Neural cell (in vitro differentiated cells): ENCODE results near the gene BRAF. TPM values are rescaled to one million over a fixed set of nuclear protein-coding genes. Genes with fewer than 3 reads are reported as not detected.

ENCODE experiments used
- H2AFZ ChIP-seq: fragments of 200-600, 300-800 bp; sonication (generic), shearing (Covaris generic); 2 replicates; pipeline ENCODE4 v1.6.0; 2014; ENCODE audit warnings: low read depth, mild to moderate bottlenecking, antibody characterized with exemption, low read length, moderate library complexity
- H3F3A ChIP-seq: fragments of 200-600 bp; shearing (Covaris generic); 2 replicates; pipeline ENCODE4 v1.6.1; 2016; ENCODE audit warnings: mild to moderate bottlenecking, moderate library complexity, mixed read lengths, antibody characterized with exemption, low read length; ENCODE audit not compliant: insufficient read depth, poor library complexity, severe bottlenecking
- H3K27ac ChIP-seq: fragments of 200-600, 300-800 bp; sonication (generic), shearing (Covaris generic); 2 replicates; pipeline ENCODE4 v1.5.1; 2014; ENCODE audit warnings: mild to moderate bottlenecking, low read length, moderate library complexity
- H3K27me3 ChIP-seq: fragments of 300-800, 200-600 bp; sonication (generic), shearing (Covaris generic); 2 replicates; pipeline ENCODE4 v1.6.0; 2014; ENCODE audit warnings: mild to moderate bottlenecking, low read depth, low read length, moderate library complexity; ENCODE audit not compliant: insufficient read depth
- H3K36me3 ChIP-seq: fragments of 300-800, 200-600 bp; sonication (generic), shearing (Covaris generic); 2 replicates; pipeline ENCODE4 v1.5.1; 2014; ENCODE audit warnings: mild to moderate bottlenecking, antibody characterized with exemption, low read length, moderate library complexity; ENCODE audit not compliant: insufficient read depth
- H3K4me2 ChIP-seq: fragments of 300-800, 200-600 bp; sonication (generic), shearing (Covaris generic); 2 replicates; pipeline ENCODE4 v1.6.0; 2014; ENCODE audit warnings: mild to moderate bottlenecking, low read length
- H3K4me3 ChIP-seq: fragments of 300-800, 200-600 bp; sonication (generic), shearing (Covaris generic); 2 replicates; pipeline ENCODE4 v1.5.1; 2014; ENCODE audit warnings: mild to moderate bottlenecking, low read length, moderate library complexity
- H3K79me2 ChIP-seq: fragments of 200-600 bp; shearing (Covaris generic); replicated peaks from 2 replicates; pipeline ENCODE4 v1.6.0; 2014; ENCODE audit warnings: mild to moderate bottlenecking, low read length, moderate library complexity; ENCODE audit not compliant: insufficient read depth
- H3K9ac ChIP-seq: fragments of 300-800, 200-600 bp; sonication (generic), shearing (Covaris generic); 2 replicates; pipeline ENCODE4 v1.6.1; 2016; ENCODE audit warnings: mild to moderate bottlenecking, low read length, mixed read lengths
- H3K9me2 ChIP-seq: fragments of 200-600 bp; shearing (Covaris generic); 2 replicates; pipeline ENCODE4 v1.6.1; 2016; ENCODE audit warnings: mild to moderate bottlenecking, low read length, mixed read lengths; ENCODE audit not compliant: insufficient read depth
- H3K9me3 ChIP-seq: fragments of 200-600, 300-800 bp; sonication (generic), shearing (Covaris generic); 2 replicates; pipeline ENCODE4 v1.6.1; 2016; ENCODE audit warnings: mild to moderate bottlenecking, mixed run types, low read length, moderate library complexity, mixed read lengths
- H4K20me1 ChIP-seq: fragments of 200-600 bp; shearing (Covaris generic); 2 replicates; pipeline ENCODE4 v1.6.1; 2016; ENCODE audit warnings: mild to moderate bottlenecking, mixed run types; ENCODE audit not compliant: insufficient read depth
- EP300 ChIP-seq: fragments of 450-650 bp; conservative IDR thresholded peaks from 2 replicates; pipeline ENCODE4 v1.6.1; 2014; ENCODE audit warnings: antibody characterized with exemption, mild to moderate bottlenecking, moderate library complexity; ENCODE audit not compliant: poor library complexity, severe bottlenecking
- EZH2 ChIP-seq: fragments of 200-600, 300-800 bp; shearing (Covaris generic), sonication (generic); IDR thresholded peaks from 2 replicates; pipeline ENCODE4 v1.6.1; 2014; ENCODE audit warnings: antibody characterized with exemption, low read length, borderline replicate concordance, mild to moderate bottlenecking; ENCODE audit not compliant: insufficient read depth, poor library complexity, severe bottlenecking
- MXI1 ChIP-seq: fragments of 450-650 bp; conservative IDR thresholded peaks from 2 replicates; pipeline ENCODE4 v1.6.1; 2014; ENCODE audit warnings: antibody characterized with exemption, mild to moderate bottlenecking; ENCODE audit not compliant: poor library complexity, severe bottlenecking
- POLR2AphosphoS5 ChIP-seq: IDR thresholded peaks from 2 replicates; pipeline ENCODE4 v1.6.1; 2012
- RAD21 ChIP-seq: fragments of 450-650 bp; conservative IDR thresholded peaks from 2 replicates; pipeline ENCODE4 v1.6.1; 2014; ENCODE audit warnings: antibody characterized with exemption, mild to moderate bottlenecking, moderate library complexity
- SMC3 ChIP-seq: fragments of 450-650 bp; conservative IDR thresholded peaks from 2 replicates; pipeline ENCODE4 v1.6.1; 2014; ENCODE audit warnings: antibody characterized with exemption, mild to moderate bottlenecking, moderate library complexity; ENCODE audit not compliant: poor library complexity
- TAF1 ChIP-seq: IDR thresholded peaks from 2 replicates; pipeline ENCODE4 v1.6.1; 2012; ENCODE audit warnings: low read depth
- polyA plus RNA-seq: library from polyadenylated mRNA; depleted of rRNA; stranded (reverse); fragments of >200 nt; gene quantifications from 2 replicates; pipeline ENCODE4 v1.2.3, GENCODE V29; 2014
- TF ChIP-seq, protein P1 (sequence below): fragments of 450-650 bp; IDR thresholded peaks from 2 replicates; pipeline ENCODE4 v1.5.1; 2014; ENCODE audit warnings: antibody characterized with exemption, mild to moderate bottlenecking, moderate library complexity; ENCODE audit not compliant: poor library complexity, severe bottlenecking
- TF ChIP-seq, protein P2 (sequence below): IDR thresholded peaks from 2 replicates; pipeline ENCODE4 v1.6.1; 2012; ENCODE audit warnings: borderline replicate concordance

BRAF gene
- polyA plus RNA-seq, 1 donor from 2014 or later = 31.7 TPM

DNA sequence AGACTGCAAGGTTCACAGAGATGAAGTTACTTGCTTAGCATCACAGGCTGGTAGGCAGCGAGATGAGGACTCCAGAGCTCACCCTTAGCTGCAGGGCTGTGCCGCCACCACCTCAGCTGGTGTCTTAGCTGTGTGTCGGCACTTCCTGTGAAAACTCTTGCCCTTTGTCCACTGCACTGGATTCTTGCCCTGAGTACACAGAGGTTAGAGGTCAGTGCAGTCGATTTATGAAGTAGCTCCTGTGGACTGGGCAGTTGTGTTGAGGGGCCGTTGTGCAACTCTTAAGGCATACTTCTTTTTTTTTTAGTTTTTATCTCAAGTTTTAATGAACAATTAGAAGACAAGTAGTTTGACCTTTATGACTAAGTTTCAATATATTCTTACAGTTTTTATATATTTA, 217.6 kb downstream of the BRAF start:
- Histone ChIP-seq H3F3A (no peaks in the 10 kb centered on the region), H3K36me3 (no peaks in the 10 kb centered on the region), H2AFZ (no peak overlapping the region), H3K79me2 (no peaks in the 10 kb centered on the region), H3K9me3 (no peaks in the 10 kb centered on the region), H3K9me2 (no peaks in the 10 kb centered on the region), H3K27me3 (no peaks in the 10 kb centered on the region), H3K27ac (no peak overlapping the region), H3K4me3 (no peak overlapping the region), H4K20me1 (no peaks in the 10 kb centered on the region), H3K9ac (no peak overlapping the region), H3K4me2 (no peak overlapping the region)
- TF ChIP-seq TAF1 (no peak), MXI1 (no peak), RAD21 (no peak), POLR2AphosphoS5 (no peak)
- TF ChIP-seq, protein P1, sequence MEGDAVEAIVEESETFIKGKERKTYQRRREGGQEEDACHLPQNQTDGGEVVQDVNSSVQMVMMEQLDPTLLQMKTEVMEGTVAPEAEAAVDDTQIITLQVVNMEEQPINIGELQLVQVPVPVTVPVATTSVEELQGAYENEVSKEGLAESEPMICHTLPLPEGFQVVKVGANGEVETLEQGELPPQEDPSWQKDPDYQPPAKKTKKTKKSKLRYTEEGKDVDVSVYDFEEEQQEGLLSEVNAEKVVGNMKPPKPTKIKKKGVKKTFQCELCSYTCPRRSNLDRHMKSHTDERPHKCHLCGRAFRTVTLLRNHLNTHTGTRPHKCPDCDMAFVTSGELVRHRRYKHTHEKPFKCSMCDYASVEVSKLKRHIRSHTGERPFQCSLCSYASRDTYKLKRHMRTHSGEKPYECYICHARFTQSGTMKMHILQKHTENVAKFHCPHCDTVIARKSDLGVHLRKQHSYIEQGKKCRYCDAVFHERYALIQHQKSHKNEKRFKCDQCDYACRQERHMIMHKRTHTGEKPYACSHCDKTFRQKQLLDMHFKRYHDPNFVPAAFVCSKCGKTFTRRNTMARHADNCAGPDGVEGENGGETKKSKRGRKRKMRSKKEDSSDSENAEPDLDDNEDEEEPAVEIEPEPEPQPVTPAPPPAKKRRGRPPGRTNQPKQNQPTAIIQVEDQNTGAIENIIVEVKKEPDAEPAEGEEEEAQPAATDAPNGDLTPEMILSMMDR = no peak

DNA sequence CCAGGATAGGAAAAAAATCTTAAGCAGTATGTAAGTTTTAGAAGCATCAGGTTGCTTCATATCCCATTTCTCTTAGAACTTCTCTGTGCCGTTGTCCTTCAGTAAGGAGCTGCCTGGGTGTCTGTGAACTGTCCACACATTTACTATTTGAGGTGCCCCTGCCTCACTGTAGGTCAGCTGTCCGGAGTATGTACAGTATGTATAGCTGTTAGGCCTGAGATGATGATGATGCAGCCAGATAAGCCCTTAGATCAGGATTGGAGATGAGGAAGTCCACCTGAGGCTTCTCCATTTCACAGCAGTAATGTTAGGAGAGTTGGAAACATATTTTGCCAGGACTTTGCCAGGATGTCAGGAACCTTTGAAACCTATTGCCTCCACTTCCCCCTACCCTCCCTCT, 220.5 kb downstream of the BRAF start:
- no peak overlapping the region for H3K4me2 ChIP-seq
- no peak overlapping the region for H3K27ac ChIP-seq
- no peak for TF ChIP-seq SMC3
- TF ChIP-seq, protein P1 = no peak
- no peak for TF ChIP-seq RAD21
- TF ChIP-seq MXI1 = no peak
- no peak for TF ChIP-seq EZH2
- TF ChIP-seq TAF1 = no peak
- TF ChIP-seq, protein P2, sequence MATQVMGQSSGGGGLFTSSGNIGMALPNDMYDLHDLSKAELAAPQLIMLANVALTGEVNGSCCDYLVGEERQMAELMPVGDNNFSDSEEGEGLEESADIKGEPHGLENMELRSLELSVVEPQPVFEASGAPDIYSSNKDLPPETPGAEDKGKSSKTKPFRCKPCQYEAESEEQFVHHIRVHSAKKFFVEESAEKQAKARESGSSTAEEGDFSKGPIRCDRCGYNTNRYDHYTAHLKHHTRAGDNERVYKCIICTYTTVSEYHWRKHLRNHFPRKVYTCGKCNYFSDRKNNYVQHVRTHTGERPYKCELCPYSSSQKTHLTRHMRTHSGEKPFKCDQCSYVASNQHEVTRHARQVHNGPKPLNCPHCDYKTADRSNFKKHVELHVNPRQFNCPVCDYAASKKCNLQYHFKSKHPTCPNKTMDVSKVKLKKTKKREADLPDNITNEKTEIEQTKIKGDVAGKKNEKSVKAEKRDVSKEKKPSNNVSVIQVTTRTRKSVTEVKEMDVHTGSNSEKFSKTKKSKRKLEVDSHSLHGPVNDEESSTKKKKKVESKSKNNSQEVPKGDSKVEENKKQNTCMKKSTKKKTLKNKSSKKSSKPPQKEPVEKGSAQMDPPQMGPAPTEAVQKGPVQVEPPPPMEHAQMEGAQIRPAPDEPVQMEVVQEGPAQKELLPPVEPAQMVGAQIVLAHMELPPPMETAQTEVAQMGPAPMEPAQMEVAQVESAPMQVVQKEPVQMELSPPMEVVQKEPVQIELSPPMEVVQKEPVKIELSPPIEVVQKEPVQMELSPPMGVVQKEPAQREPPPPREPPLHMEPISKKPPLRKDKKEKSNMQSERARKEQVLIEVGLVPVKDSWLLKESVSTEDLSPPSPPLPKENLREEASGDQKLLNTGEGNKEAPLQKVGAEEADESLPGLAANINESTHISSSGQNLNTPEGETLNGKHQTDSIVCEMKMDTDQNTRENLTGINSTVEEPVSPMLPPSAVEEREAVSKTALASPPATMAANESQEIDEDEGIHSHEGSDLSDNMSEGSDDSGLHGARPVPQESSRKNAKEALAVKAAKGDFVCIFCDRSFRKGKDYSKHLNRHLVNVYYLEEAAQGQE = no peak
- no peak for TF ChIP-seq EP300
- TF ChIP-seq POLR2AphosphoS5 = no peak
- H3K4me3 ChIP-seq = no peak overlapping the region
- no peak overlapping the region for H3K9ac ChIP-seq
- no peaks in the 10 kb centered on the region for H3K9me2 ChIP-seq
- no peaks in the 10 kb centered on the region for H3K9me3 ChIP-seq
- H3K27me3 ChIP-seq = no peaks in the 10 kb centered on the region
- H4K20me1 ChIP-seq = no peaks in the 10 kb centered on the region
- no peak overlapping the region for H2AFZ ChIP-seq
- H3K36me3 ChIP-seq = no peaks in the 10 kb centered on the region
- H3F3A ChIP-seq = no peaks in the 10 kb centered on the region
- H3K79me2 ChIP-seq = peaks cover 8% of the 10 kb centered on the region
